ENCODE measurements around the gene ELMO2.

Gene ELMO2

GRCh38 chr20:46347841-46348803 is 58.3 kb downstream of the ELMO2 start:
- intact Hi-C loops (cut with micrococcal nuclease), result loop anchor here (2.0 kb wide), 1 partner anchor 215 kb away; no protein-coding TSS in a partner anchor
- Mint-ChIP-seq H3K4me1 (ENCODE audit: low read depth) (peaks cover 54% of the 10 kb centered on the region), H3K36me3 (ENCODE audit: low read depth) (peaks cover 57% of the 10 kb centered on the region), H3K27me3 (peaks cover 20% of the 10 kb centered on the region), H3K27ac (no peak overlapping the region), H3K4me3 (no peak overlapping the region), H3K9me3 (no peaks in the 10 kb centered on the region)

- intact Hi-C loops (cut with micrococcal nuclease), result no loop called here
- H3K27ac Mint-ChIP-seq, result no peak overlapping the region
- H3K36me3 Mint-ChIP-seq (ENCODE audit: low read depth), result peaks cover 43% of the 10 kb centered on the region
- no peaks in the 10 kb centered on the region for H3K9me3 Mint-ChIP-seq
- no peak overlapping the region for H3K4me3 Mint-ChIP-seq
- peaks cover 33% of the 10 kb centered on the region for H3K27me3 Mint-ChIP-seq
- H3K4me1 Mint-ChIP-seq (ENCODE audit: low read depth), result peaks cover 47% of the 10 kb centered on the region
These were observed 59.6 kb downstream of the ELMO2 start for GRCh38 chr20:46346770-46347169.

- intact Hi-C loops (cut with micrococcal nuclease), result no loop called here
- Mint-ChIP-seq H3K4me3 (no peak overlapping the region), H3K27ac (no peak overlapping the region), H3K27me3 (peaks cover 48% of the 10 kb centered on the region), H3K36me3 (ENCODE audit: low read depth) (peaks cover 27% of the 10 kb centered on the region), H3K9me3 (no peaks in the 10 kb centered on the region), H3K4me1 (ENCODE audit: low read depth) (peaks cover 27% of the 10 kb centered on the region)
These were observed 61.8 kb downstream of the ELMO2 start for GRCh38 chr20:46344488-46345162.

GRCh38 chr20:46343975-46344357 is 62.4 kb downstream of the ELMO2 start:
- peaks cover 27% of the 10 kb centered on the region for H3K36me3 Mint-ChIP-seq (ENCODE audit: low read depth)
- no peak overlapping the region for H3K4me3 Mint-ChIP-seq
- no peak overlapping the region for H3K27ac Mint-ChIP-seq
- no peaks in the 10 kb centered on the region for H3K9me3 Mint-ChIP-seq
- peaks cover 54% of the 10 kb centered on the region for H3K27me3 Mint-ChIP-seq
- intact Hi-C loops (cut with micrococcal nuclease), result no loop called here
- peaks cover 27% of the 10 kb centered on the region for H3K4me1 Mint-ChIP-seq (ENCODE audit: low read depth)

GRCh38 chr20:46343348-46343974 is 63.0 kb downstream of the ELMO2 start:
- no peaks in the 10 kb centered on the region for H3K9me3 Mint-ChIP-seq
- no peak overlapping the region for H3K4me3 Mint-ChIP-seq
- intact Hi-C loops (cut with micrococcal nuclease), result no loop called here

GRCh38 chr20:46342451-46343347 is 63.7 kb downstream of the ELMO2 start:
- intact Hi-C loops (cut with micrococcal nuclease), result no loop called here
- no peak overlapping the region for H3K27ac Mint-ChIP-seq
- H3K9me3 Mint-ChIP-seq, result no peaks in the 10 kb centered on the region
- H3K36me3 Mint-ChIP-seq (ENCODE audit: low read depth), result peaks cover 18% of the 10 kb centered on the region
- no peak overlapping the region for H3K4me3 Mint-ChIP-seq
- peaks cover 60% of the 10 kb centered on the region for H3K27me3 Mint-ChIP-seq
- peaks cover 26% of the 10 kb centered on the region for H3K4me1 Mint-ChIP-seq (ENCODE audit: low read depth)

More at GRCh38 chr20:46343348-46343974, 63.0 kb downstream of the ELMO2 start:
- Mint-ChIP-seq H3K36me3 (ENCODE audit: low read depth) (peaks cover 25% of the 10 kb centered on the region), H3K4me1 (ENCODE audit: low read depth) (peaks cover 26% of the 10 kb centered on the region), H3K27me3 (peaks cover 56% of the 10 kb centered on the region), H3K27ac (no peak overlapping the region)

- peaks cover 26% of the 10 kb centered on the region for H3K4me1 Mint-ChIP-seq (ENCODE audit: low read depth)
- H3K27me3 Mint-ChIP-seq, result peaks cover 65% of the 10 kb centered on the region
- intact Hi-C loops (cut with micrococcal nuclease), result no loop called here
- H3K9me3 Mint-ChIP-seq, result no peaks in the 10 kb centered on the region
- no peak overlapping the region for H3K27ac Mint-ChIP-seq
- peaks cover 11% of the 10 kb centered on the region for H3K36me3 Mint-ChIP-seq (ENCODE audit: low read depth)
- no peak overlapping the region for H3K4me3 Mint-ChIP-seq
These were observed 64.4 kb downstream of the ELMO2 start for GRCh38 chr20:46342010-46342378.

GRCh38 chr20:46341074-46342009 is 65.1 kb downstream of the ELMO2 start:
- no peaks in the 10 kb centered on the region for H3K9me3 Mint-ChIP-seq
- H3K27ac Mint-ChIP-seq, result no peak overlapping the region
- no peak overlapping the region for H3K4me3 Mint-ChIP-seq
- intact Hi-C loops (cut with micrococcal nuclease), result no loop called here
- H3K4me1 Mint-ChIP-seq (ENCODE audit: low read depth), result peaks cover 26% of the 10 kb centered on the region
- peaks cover 7% of the 10 kb centered on the region for H3K36me3 Mint-ChIP-seq (ENCODE audit: low read depth)
- H3K27me3 Mint-ChIP-seq, result peaks cover 68% of the 10 kb centered on the region

GRCh38 chr20:46339037-46339436 is 67.4 kb downstream of the ELMO2 start:
- intact Hi-C loops (cut with micrococcal nuclease), result no loop called here
- H3K4me3 Mint-ChIP-seq, result no peak overlapping the region
- peaks cover 20% of the 10 kb centered on the region for H3K4me1 Mint-ChIP-seq (ENCODE audit: low read depth)
- peaks cover 71% of the 10 kb centered on the region for H3K27me3 Mint-ChIP-seq
- no peaks in the 10 kb centered on the region for H3K9me3 Mint-ChIP-seq
- H3K36me3 Mint-ChIP-seq (ENCODE audit: low read depth), result no peaks in the 10 kb centered on the region
- no peak overlapping the region for H3K27ac Mint-ChIP-seq

- H3K36me3 Mint-ChIP-seq (ENCODE audit: low read depth), result no peaks in the 10 kb centered on the region
- intact Hi-C loops (cut with micrococcal nuclease), result no loop called here
- no peak overlapping the region for H3K27ac Mint-ChIP-seq
- no peaks in the 10 kb centered on the region for H3K9me3 Mint-ChIP-seq
- H3K4me1 Mint-ChIP-seq (ENCODE audit: low read depth), result peaks cover 8% of the 10 kb centered on the region
- H3K4me3 Mint-ChIP-seq, result no peak overlapping the region
- H3K27me3 Mint-ChIP-seq, result peaks cover 62% of the 10 kb centered on the region
These were observed 69.7 kb downstream of the ELMO2 start for GRCh38 chr20:46336735-46337134.

GRCh38 chr20:46334303-46334904 is 72.0 kb downstream of the ELMO2 start:
- H3K4me1 Mint-ChIP-seq (ENCODE audit: low read depth), result peaks cover 5% of the 10 kb centered on the region
- no peak overlapping the region for H3K4me3 Mint-ChIP-seq
- H3K36me3 Mint-ChIP-seq (ENCODE audit: low read depth), result no peaks in the 10 kb centered on the region
- H3K27ac Mint-ChIP-seq, result no peak overlapping the region
- H3K9me3 Mint-ChIP-seq, result no peaks in the 10 kb centered on the region
- intact Hi-C loops (cut with micrococcal nuclease), result no loop called here
- H3K27me3 Mint-ChIP-seq, result peaks cover 54% of the 10 kb centered on the region
